ENCODE results near the gene RND3.

- TF ChIP-seq CTCF (IDR thresholded peaks at IDR 0.05) = no peak
- TF ChIP-seq POLR2A (IDR thresholded peaks at IDR 0.05) = no peak
- no peak for TF ChIP-seq EP300 (IDR thresholded peaks at IDR 0.05)
Observed at GRCh38 chr2:150442484-150442883, 45.0 kb downstream of the RND3 start.

Measured in ovary (tissue), 3 donors.